ENCODE results near the gene TCF25. TPM values are rescaled to one million over a fixed set of nuclear protein-coding genes. Genes with fewer than 3 reads are reported as not detected.

Gene TCF25
- total RNA-seq, 4 donors from 2014 or later = 144 to 266 (median 201) TPM

- TF ChIP-seq POLR2A (IDR thresholded peaks at IDR 0.05) = no peak
- TF ChIP-seq CTCF (IDR thresholded peaks at IDR 0.05) = no peak
- Histone ChIP-seq H3K9me3 (no peaks in the 10 kb centered on the region), H3K36me3 (no peaks in the 10 kb centered on the region), H3K27me3 (no peaks in the 10 kb centered on the region), H3K27ac (no peak overlapping the region), H3K4me3 (replicated peaks in 1 of 3) (no peak overlapping the region), H3K4me1 (peaks cover 0 to 15% of the 10 kb centered on the region in 2 donors)
- intact Hi-C loops (cut with DNase I) = loop anchor here (5.0 to 10.0 kb wide), 2 partner anchors 42 to 155 kb away; partner anchors contain the start of genes FANCA and SPATA2L
- WGBS, 2 donors = 68 to 76% methylated on average over 16 of the region's 16 CpGs
- peak; percentile 39 to 48 for DNase-seq
Measured at GRCh38 chr16:89859615-89860007, 13.8 kb upstream of the TCF25 start.

- no peak overlapping the region for H3K27ac ChIP-seq
- no peaks in the 10 kb centered on the region for H3K27me3 ChIP-seq
- H3K9me3 ChIP-seq = no peaks in the 10 kb centered on the region
- H3K4me1 ChIP-seq = peaks cover 0 to 15% of the 10 kb centered on the region in 2 donors
- no peak overlapping the region for H3K4me3 ChIP-seq (replicated peaks in 1 of 3)
- WGBS, 2 donors = 37 to 62% methylated on average over 8 to 24 of the region's 28 CpGs
- peak; percentile 61 to 67 for DNase-seq
- intact Hi-C loops (cut with DNase I) = loop anchor here (5.0 to 10.0 kb wide), 2 partner anchors 44 to 156 kb away; partner anchors contain the start of genes FANCA and SPATA2L
- no peaks in the 10 kb centered on the region for H3K36me3 ChIP-seq
- TF ChIP-seq POLR2A (IDR thresholded peaks at IDR 0.05) = no peak
- TF ChIP-seq CTCF (IDR thresholded peaks at IDR 0.05) = peak; percentile 90 to 99 (median 94)
Measured at GRCh38 chr16:89860747-89861304, 12.6 kb upstream of the TCF25 start.

GRCh38 chr16:89861648-89862047 lies 11.7 kb upstream of the TCF25 start:
- H3K4me1 ChIP-seq = peaks cover 0 to 15% of the 10 kb centered on the region in 2 donors

GRCh38 chr16:89862732-89863131 lies 10.7 kb upstream of the TCF25 start:
- Histone ChIP-seq H3K4me3 (replicated peaks in 1 of 3) (no peak overlapping the region), H3K4me1 (peaks cover 0 to 15% of the 10 kb centered on the region in 2 donors), H3K9me3 (no peaks in the 10 kb centered on the region), H3K27me3 (no peaks in the 10 kb centered on the region), H3K27ac (no peak overlapping the region), H3K36me3 (no peaks in the 10 kb centered on the region)
- DNase-seq = no peak
- intact Hi-C loops (cut with DNase I) = loop anchor here (5.0 to 10.0 kb wide), 2 partner anchors 45 to 158 kb away; partner anchors contain the start of genes FANCA and SPATA2L
- TF ChIP-seq POLR2A (IDR thresholded peaks at IDR 0.05) (no peak), CTCF (IDR thresholded peaks at IDR 0.05) (no peak)
- WGBS, 2 donors = 97 to 98% methylated on average over 6 of the region's 6 CpGs

More at GRCh38 chr16:89861648-89862047, 11.7 kb upstream of the TCF25 start:
- Histone ChIP-seq H3K36me3 (no peaks in the 10 kb centered on the region), H3K4me3 (replicated peaks in 1 of 3) (no peak overlapping the region), H3K9me3 (no peaks in the 10 kb centered on the region), H3K27me3 (no peaks in the 10 kb centered on the region), H3K27ac (no peak overlapping the region)
- no peak for DNase-seq
- intact Hi-C loops (cut with DNase I) = loop anchor here (5.0 to 10.0 kb wide), 2 partner anchors 44 to 157 kb away; partner anchors contain the start of genes FANCA and SPATA2L
- no peak for TF ChIP-seq POLR2A (IDR thresholded peaks at IDR 0.05)
- no peak for TF ChIP-seq CTCF (IDR thresholded peaks at IDR 0.05)
- 92 to 95% methylated on average over 7 to 12 of the region's 12 CpGs for WGBS, 2 donors

Data from thyroid gland (tissue), 4 donors.